Osteoblast (primary cell): ENCODE data around the gene CACNA1D. TPM values are rescaled to one million over a fixed set of nuclear protein-coding genes. Genes with fewer than 3 reads are reported as not detected.

Source experiments
- DNase-seq: peaks from one replicate; pipeline ENCODE4 v3.0.0; 2011; ENCODE audit warnings: low spot score, mixed read lengths; ENCODE audit not compliant: insufficient read length; ENCODE audit errors: missing footprints
- H2AFZ ChIP-seq: 2 replicates; pipeline ENCODE4 v1.6.0; 2011; ENCODE audit warnings: mild to moderate bottlenecking, low read length
- H3K27ac ChIP-seq: 2 replicates; pipeline ENCODE4 v1.5.1; 2011; ENCODE audit warnings: mild to moderate bottlenecking, low read depth, low read length, moderate library complexity
- H3K27me3 ChIP-seq: 2 replicates; pipeline ENCODE4 v1.6.0; 2012; ENCODE audit warnings: mild to moderate bottlenecking, control low read depth, inconsistent platforms, low read length, moderate library complexity; ENCODE audit not compliant: insufficient read depth
- H3K36me3 ChIP-seq: 2 replicates; pipeline ENCODE4 v1.5.1; 2011; ENCODE audit warnings: mild to moderate bottlenecking, low read length, control low read depth, moderate library complexity; ENCODE audit not compliant: insufficient read depth
- H3K4me1 ChIP-seq: 2 replicates; pipeline ENCODE4 v1.5.1; 2011; ENCODE audit warnings: mild to moderate bottlenecking, low read length, control low read depth, moderate library complexity; ENCODE audit not compliant: insufficient read depth
- H3K4me2 ChIP-seq: 2 replicates; pipeline ENCODE4 v1.6.0; 2011; ENCODE audit warnings: mild to moderate bottlenecking, low read length; ENCODE audit not compliant: insufficient read depth
- H3K4me3 ChIP-seq: fragments of 200-600 bp; sonication (generic); 3 replicates; pipeline ENCODE4 v1.5.1; 2012; ENCODE audit warnings: mild to moderate bottlenecking, low read length, inconsistent platforms; ENCODE audit not compliant: insufficient read depth
- H3K79me2 ChIP-seq: 2 replicates; pipeline ENCODE4 v1.6.0; 2012; ENCODE audit warnings: mild to moderate bottlenecking, low read length, control low read depth, inconsistent platforms; ENCODE audit not compliant: insufficient read depth
- H3K9me3 ChIP-seq: 2 replicates; pipeline ENCODE4 v1.5.1; 2011; ENCODE audit warnings: low read depth, low read length, control low read depth
- H4K20me1 ChIP-seq: 2 replicates; pipeline ENCODE4 v1.6.0; 2012; ENCODE audit warnings: mild to moderate bottlenecking, low read length, control low read depth; ENCODE audit not compliant: insufficient read depth
- CTCF ChIP-seq: IDR thresholded peaks from 2 replicates; pipeline ENCODE4 v1.5.1; 2011; ENCODE audit warnings: mild to moderate bottlenecking, low read depth, low read length, moderate library complexity; ENCODE audit errors: extremely low read depth
- total RNA-seq: library from RNA; depleted of rRNA; stranded (reverse); fragments of >200 nt; gene quantifications from 2 replicates; pipeline ENCODE4 v1.2.3, GENCODE V29; 2012

CACNA1D gene
- total RNA-seq, 1 donor: under 0.01 TPM

DNA sequence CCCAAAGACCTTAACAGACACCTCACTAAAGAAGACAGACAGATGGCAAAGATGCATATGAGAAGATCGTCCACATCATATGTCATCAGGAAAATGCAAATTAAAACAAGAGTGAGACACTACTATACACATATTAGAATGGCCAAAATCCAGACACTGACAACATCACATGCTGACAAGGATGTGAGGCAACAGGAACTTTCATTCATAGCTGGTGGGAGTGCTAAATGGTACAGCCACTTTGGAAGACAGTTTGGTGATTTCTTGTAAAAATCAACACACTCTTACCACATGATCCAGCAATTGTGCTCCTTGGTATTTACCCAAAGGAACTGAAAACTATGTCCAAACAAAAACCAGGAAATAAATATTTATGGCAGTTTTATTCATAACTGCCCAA, 334.2 kb downstream of the CACNA1D start:
- Histone ChIP-seq H3K36me3 (no peaks in the 10 kb centered on the region), H3K27ac (no peak overlapping the region), H3K79me2 (no peaks in the 10 kb centered on the region), H4K20me1 (no peaks in the 10 kb centered on the region), H3K27me3 (no peaks in the 10 kb centered on the region), H3K4me2 (no peak overlapping the region), H3K9me3 (no peaks in the 10 kb centered on the region), H3K4me3 (no peak overlapping the region), H2AFZ (no peak overlapping the region), H3K4me1 (no peaks in the 10 kb centered on the region)
- DNase-seq: no peak
- no peak for TF ChIP-seq CTCF

DNA sequence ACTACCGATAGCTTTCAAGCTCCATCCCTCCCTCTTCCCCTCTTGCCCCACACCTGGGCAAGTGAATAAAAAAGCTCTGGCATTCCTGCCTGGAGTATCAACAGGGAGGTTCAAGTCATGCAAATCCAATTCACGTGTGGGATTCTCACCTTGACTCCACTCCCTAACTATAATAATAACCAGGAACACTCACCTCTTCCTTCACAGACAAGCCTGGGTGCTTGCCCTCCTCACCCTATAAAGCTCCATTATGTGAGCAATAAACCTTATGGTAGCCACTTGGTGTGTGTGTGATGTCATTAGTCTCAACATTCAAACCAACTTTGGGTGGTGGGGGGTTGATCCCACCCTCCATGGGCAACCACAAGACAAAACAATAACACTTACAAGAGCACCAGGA, 335.2 kb downstream of the CACNA1D start:
- Histone ChIP-seq H3K27me3 (no peaks in the 10 kb centered on the region), H3K36me3 (no peaks in the 10 kb centered on the region), H2AFZ (no peak overlapping the region), H3K79me2 (no peaks in the 10 kb centered on the region), H4K20me1 (no peaks in the 10 kb centered on the region), H3K27ac (no peak overlapping the region), H3K9me3 (no peaks in the 10 kb centered on the region), H3K4me3 (no peak overlapping the region), H3K4me1 (no peaks in the 10 kb centered on the region), H3K4me2 (no peak overlapping the region)
- no peak for TF ChIP-seq CTCF
- no peak for DNase-seq

DNA sequence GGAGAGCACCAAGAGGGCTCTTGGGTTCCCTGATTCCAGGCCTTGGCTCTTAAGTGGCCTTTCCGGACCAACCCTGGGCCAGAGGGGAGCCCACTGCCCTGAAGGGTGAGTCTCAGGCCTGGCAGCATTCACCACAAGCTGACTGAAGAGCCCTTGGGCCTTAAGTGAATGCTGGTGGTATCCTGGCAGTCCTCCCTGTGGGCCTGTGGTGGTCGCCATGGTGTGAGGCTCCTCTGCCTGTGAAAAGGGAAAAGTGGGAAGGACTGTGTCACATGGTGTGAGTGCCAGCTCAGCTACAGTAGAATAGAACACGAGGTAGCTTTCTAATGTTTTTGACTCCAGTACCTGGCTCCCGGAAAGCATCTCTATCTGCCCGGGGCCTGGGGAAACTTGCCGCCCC, 336.5 kb downstream of the CACNA1D start:
- Histone ChIP-seq H3K4me1 (no peaks in the 10 kb centered on the region), H4K20me1 (no peaks in the 10 kb centered on the region), H3K27ac (no peak overlapping the region), H2AFZ (no peak overlapping the region), H3K9me3 (no peaks in the 10 kb centered on the region), H3K4me3 (no peak overlapping the region), H3K36me3 (no peaks in the 10 kb centered on the region), H3K79me2 (no peaks in the 10 kb centered on the region), H3K4me2 (no peak overlapping the region), H3K27me3 (no peaks in the 10 kb centered on the region)
- TF ChIP-seq CTCF: no peak
- DNase-seq: no peak

GRCh38 chr3:53833053-53833645, 338.7 kb downstream of the CACNA1D start:
- Histone ChIP-seq H3K4me2 (no peak overlapping the region), H3K27me3 (no peaks in the 10 kb centered on the region), H3K4me1 (no peaks in the 10 kb centered on the region), H4K20me1 (no peaks in the 10 kb centered on the region), H3K36me3 (no peaks in the 10 kb centered on the region), H3K4me3 (no peak overlapping the region), H3K27ac (no peak overlapping the region), H3K79me2 (no peaks in the 10 kb centered on the region), H2AFZ (no peak overlapping the region), H3K9me3 (no peaks in the 10 kb centered on the region)
- no peak for TF ChIP-seq CTCF
- no peak for DNase-seq
